Stromal cell of bone marrow (primary cell): ENCODE data around the gene STAG1.
"Not testable (repeated sequence)": the region's sequence is repeated elsewhere in the genome, so short reads cannot be mapped to it uniquely, and the experiment has no call there.

Experiments used
- DNase-seq: peaks from one replicate; pipeline ENCODE4 v3.0.0-alpha.2; 2012; ENCODE audit warnings: low read depth

Gene STAG1

GRCh38 chr3:136703429-136703828, 48.7 kb downstream of the STAG1 start:
- no peak for DNase-seq

GRCh38 chr3:136699271-136699828, 52.8 kb downstream of the STAG1 start:
- no peak for DNase-seq

DNA sequence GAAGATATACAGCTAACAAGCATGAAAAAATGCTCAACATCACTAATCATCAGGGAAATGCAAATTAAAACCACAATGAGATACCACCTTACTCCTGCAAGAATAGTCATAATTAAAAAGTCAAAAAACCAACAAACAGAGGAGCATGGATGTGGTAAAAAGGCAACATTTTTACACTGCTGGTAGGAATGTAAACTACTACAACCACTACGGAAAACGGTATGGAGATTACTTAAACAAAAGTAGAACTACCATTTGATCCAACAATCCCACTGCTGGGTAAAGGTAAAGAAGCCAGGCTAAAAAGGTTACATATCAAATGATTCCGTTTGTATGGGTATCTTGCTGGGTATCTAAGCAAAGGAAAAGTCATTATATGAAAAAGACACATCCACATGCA, 53.8 kb downstream of the STAG1 start:
- no peak for DNase-seq

DNA sequence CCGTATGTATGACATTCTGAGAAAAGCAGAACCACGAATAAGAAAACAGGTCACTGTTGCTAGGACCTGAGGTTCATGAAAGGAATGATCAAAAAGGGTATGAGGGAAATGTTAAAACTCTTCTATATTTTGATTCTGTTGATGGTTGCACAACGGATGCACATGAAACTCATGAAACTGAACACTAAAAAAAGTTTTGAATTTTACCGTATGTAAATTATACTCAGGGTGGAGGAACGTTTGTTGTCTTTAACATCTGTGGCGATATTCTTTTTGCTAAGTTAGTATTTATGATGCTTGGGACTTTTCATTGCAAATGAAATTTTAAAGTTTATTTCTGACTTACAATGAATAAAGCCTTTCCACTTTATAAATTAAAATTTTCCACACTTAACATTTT, 55.4 kb downstream of the STAG1 start:
- no peak for DNase-seq

GRCh38 chr3:136694321-136694720, 57.9 kb downstream of the STAG1 start:
- DNase-seq = no peak

DNA sequence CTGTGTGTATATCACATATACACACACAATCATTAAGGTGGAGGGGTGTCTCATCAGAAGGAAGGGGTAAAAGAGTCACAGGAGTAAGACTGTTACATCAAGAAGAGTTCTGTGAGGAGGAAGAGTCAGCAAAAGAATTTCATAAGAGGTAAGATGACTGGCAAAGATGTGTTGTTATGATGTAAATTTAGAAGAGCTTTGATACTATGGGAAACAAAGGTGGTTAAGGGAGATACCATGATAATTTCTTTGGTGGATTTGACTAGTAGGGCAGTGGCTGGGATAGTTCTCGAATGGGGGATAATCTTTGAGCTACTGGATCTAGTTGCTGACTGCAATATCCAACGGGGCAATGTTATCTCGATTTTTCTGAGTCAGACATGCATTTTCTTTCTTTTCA, 61.6 kb downstream of the STAG1 start:
- no peak for DNase-seq

GRCh38 chr3:136685882-136686281, 66.3 kb downstream of the STAG1 start:
- DNase-seq = no peak

DNA sequence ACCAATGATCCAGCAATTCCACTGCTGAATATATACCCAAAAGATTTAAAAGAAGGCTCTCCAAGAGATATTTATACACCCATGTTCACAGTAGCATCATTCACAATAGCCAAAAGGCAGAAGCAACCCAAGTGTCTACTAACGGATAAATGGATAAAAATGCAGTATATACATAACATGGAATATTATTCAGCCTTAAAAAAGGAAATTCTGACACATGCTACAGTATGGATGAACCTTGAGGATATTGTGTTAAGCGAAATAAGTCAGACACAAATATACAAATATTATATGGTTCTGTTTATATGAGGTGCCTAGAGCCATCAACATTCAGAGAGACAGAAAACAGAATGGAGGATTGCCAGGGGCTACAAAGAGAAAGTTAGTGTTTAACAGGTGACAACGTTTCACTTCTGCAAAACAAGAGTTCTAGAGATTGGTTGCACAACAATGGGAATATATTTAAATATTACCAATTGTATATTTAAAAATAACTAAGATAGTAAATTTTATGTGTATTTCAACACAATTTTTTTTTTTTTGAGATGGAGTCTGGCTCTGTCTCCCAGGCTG, 69.4 kb downstream of the STAG1 start:
- DNase-seq = no peak

GRCh38 chr3:136678981-136679380, 73.2 kb downstream of the STAG1 start:
- DNase-seq = no peak

DNA sequence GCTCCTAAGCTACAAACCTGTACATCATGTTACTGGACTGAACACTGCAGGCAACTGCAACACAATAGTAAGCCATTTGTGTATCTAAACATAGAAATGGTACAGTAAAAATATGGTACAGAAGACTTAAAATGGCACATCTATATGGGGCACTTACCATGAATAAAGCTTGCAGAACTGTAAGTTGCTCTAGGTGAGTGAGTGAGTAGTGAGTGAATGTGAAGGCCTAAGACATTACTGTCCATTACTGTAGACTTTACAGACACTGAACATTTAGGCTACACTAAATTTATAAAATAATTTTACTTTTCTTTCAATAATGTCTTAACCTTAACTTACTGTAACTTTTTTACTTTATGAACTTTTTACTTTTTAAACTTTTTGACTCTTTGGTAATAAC, 76.2 kb downstream of the STAG1 start:
- no peak for DNase-seq

DNA sequence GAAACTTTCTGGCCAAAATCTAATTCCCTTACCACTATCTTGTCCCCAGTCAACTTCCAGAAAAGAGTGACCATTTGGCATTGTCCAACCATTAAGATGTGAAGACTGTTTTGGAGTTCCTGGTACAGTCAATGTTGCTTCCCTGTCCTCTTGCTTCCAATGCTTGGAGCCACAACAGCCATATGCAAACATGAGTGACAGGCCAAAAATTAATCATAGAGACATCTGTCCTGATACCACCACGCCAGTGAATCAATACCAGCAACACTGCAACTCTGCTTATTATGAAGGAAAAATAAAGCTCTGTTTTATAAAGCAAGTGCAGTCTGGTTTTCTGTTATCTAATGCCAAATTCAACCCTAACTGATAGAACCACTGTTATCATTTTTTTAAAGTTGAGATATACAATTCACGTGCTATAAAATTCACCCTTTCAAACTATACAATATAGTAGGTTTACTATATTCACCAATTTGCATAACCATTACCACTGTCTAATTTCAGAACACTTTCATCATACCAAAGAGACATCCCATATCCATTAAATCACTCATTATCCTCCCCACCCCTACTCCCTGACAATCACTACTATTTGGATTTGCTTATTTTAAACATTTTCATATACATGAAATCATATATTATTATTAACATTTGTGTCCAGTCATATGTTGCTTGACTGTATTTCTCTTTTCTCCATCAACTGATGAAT, 76.9 kb downstream of the STAG1 start:
- no peak for DNase-seq

- no peak for DNase-seq
Observed at GRCh38 chr3:136672457-136672856, 79.7 kb downstream of the STAG1 start.

- DNase-seq = peak; percentile 14
Observed at GRCh38 chr3:136671921-136672320, 80.3 kb downstream of the STAG1 start.

DNA sequence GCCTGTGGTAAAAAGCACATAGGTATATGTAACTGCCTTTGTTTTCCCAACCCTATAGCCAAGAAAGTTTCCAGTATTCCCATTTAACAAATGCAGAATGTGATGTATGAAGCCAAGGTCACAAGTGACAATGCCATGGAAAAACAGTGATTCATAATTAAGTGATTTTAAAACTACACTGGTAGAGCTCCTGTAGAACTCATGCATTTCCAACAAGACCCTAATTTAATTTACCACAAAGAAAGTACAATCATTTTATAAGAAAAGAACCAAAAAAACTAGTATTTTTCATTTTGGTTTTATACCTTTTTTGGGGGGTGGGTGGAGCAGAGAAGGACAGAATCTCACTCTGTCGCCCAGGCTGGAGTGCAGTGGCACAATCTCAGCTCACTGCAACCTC, 82.0 kb downstream of the STAG1 start:
- no peak for DNase-seq

- DNase-seq = no peak
Observed at GRCh38 chr3:136667081-136667480, 85.1 kb downstream of the STAG1 start.

DNA sequence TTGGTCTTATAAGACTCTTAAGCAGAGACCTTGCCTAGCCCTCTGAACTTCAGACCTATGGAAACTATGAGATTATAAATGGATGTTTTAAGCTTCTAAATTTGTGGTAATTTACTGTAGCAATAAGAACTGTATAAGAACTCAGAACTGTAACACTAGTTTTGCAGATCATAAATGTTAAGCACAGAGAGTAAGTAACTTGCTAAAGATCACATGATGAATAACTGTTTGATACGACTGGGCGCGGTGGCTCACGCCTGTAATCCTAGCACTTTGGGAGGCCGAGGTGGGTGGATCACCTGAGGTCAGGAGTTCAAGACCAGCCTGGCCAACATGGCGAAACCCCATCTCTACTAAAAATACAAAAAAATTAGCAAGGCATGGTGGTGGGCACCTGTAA, 85.9 kb downstream of the STAG1 start:
- DNase-seq = not testable (repeated sequence)

DNA sequence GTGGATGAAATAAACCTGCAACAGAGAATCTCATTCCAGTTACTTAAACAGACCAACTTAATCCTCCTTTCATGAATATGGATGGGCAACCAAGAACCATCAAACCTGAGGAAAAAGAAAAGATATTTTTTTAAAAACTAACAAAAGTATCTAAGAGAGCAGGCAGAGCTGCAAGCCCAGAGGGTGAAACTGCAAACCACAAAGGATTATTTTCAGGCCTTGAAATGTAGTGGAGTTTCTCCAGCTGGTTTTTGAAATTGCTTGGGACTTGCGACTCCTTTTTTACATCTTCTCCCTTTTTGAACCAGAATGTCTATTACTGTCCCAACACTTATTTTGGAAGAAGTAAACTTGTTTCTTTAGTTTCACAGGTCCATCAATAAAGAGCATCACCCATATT, 87.4 kb downstream of the STAG1 start:
- no peak for DNase-seq

DNA sequence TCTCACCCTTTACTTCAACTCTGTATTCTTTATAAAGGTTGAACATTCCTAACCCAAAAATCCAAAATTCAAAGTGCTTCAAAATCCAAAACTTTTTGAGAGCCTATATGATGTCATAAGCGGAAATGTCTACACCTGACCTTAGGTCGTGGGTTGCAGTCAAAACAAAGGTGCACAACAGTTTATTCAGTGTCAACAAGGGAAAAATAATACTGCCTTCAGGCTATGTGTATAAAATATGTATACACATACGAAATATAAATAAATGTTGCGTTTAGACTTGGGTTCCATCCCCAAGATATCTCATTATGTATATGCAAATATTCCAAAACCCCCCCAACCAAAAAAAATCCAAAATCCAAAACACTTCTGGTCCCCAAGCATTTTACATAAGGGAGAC, 90.9 kb downstream of the STAG1 start:
- no peak for DNase-seq

- peak; percentile 54 for DNase-seq
Observed at GRCh38 chr3:136658946-136659682, 93.1 kb downstream of the STAG1 start.

DNA sequence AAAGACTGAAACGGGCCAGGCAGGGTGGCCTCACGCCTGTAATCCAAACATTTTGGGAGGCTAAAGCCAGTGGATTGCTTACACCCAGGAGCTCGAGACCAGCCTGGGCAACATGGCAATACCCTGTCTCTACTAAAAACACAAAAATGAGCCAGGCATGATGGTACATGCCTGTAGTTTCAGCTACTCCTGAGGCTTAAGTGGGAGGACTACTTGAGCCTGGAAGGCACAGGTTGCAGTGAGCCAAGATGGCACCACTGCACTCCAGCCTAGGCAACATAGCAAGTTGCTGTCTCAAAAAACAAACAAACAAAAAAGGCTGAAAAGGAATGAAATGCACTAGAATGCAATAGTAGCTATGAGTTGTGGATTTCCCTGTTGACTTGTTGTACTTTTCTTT, 94.7 kb downstream of the STAG1 start:
- DNase-seq = no peak

- no peak for DNase-seq
Observed at GRCh38 chr3:136653628-136654027, 98.5 kb downstream of the STAG1 start.

- DNase-seq = no peak
Observed at GRCh38 chr3:136651581-136651980, 100.6 kb downstream of the STAG1 start.

GRCh38 chr3:136650461-136650860, 101.7 kb downstream of the STAG1 start:
- no peak for DNase-seq
